HT1080 (cell line): ENCODE data around the gene PRPH2. TPM values are rescaled to one million over a fixed set of nuclear protein-coding genes. Genes with fewer than 3 reads are reported as not detected.

Source experiments
- small RNA-seq: library from RNA; depleted of rRNA; stranded (forward); fragments of <200 nt; gene quantifications from one replicate; pipeline ENCODE3, GENCODE V24; 2014
- total RNA-seq: library from RNA; depleted of rRNA; stranded (reverse); fragments of >200 nt; shearing (Covaris generic); gene quantifications from 2 replicates; pipeline ENCODE4 v1.2.3, GENCODE V29; 2014; rRNA removed

The PRPH2 gene
- total RNA-seq, 1 experiment from 2014 or later, result not detected

Small RNAs within 50 kb of the gene (small RNA-seq; reads per million reads assigned to genes)
- not detected for gene RNU6-890P

Other genes with a start within 250 kb of the PRPH2 start
- 13.0 and 14.9 TPM in 2 replicates for gene UBR2, start 158.6 kb downstream of the PRPH2 start, total RNA-seq
- gene TBCC, start 23.5 kb upstream of the PRPH2 start, total RNA-seq, result 44.9 and 51.8 TPM in 2 replicates
- gene BICRAL, start 59.5 kb upstream of the PRPH2 start, total RNA-seq, result 3.4 and 4.9 TPM in 2 replicates
- 139 and 142 TPM in 2 replicates for gene RPL7L1, start 157.0 kb upstream of the PRPH2 start, total RNA-seq
- not detected in 2 replicates for gene PTCRA, start 193.5 kb upstream of the PRPH2 start, total RNA-seq
- gene CNPY3, start 206.9 kb upstream of the PRPH2 start, total RNA-seq, result 39.9 and 45.3 TPM in 2 replicates
- gene GNMT, start 238.2 kb upstream of the PRPH2 start, total RNA-seq, result not detected in 2 replicates